ENCODE results near the gene PRDX5. TPM values are rescaled to one million over a fixed set of nuclear protein-coding genes. Genes with fewer than 3 reads are reported as not detected.

The PRDX5 gene
- total RNA-seq, 2 donors from 2014 or later, result 401 to 435 TPM

- H3K9me3 ChIP-seq, result no peaks in the 10 kb centered on the region
- H3K36me3 ChIP-seq, result peaks cover 26% of the 10 kb centered on the region
- H3K27ac ChIP-seq, result no peak overlapping the region
- no peaks in the 10 kb centered on the region for H3K27me3 ChIP-seq
- H3K4me1 ChIP-seq, result peaks cover 0 to 26% of the 10 kb centered on the region in 2 donors
- TF ChIP-seq CTCF (IDR thresholded peaks at IDR 0.05), result no peak
- H3K4me3 ChIP-seq, result no peak overlapping the region
- no peak for DNase-seq (ENCODE audit: low spot score)
Observed at GRCh38 chr11:64276653-64277431, 41.1 kb upstream of the PRDX5 start.

GRCh38 chr11:64278576-64279190, 39.2 kb upstream of the PRDX5 start:
- Histone ChIP-seq H3K4me1 (peaks cover 0 to 28% of the 10 kb centered on the region in 2 donors), H3K36me3 (peaks cover 28% of the 10 kb centered on the region)
- DNase-seq (ENCODE audit: low spot score), result no peak

GRCh38 chr11:64281957-64282770, 35.8 kb upstream of the PRDX5 start:
- Histone ChIP-seq H3K27me3 (no peaks in the 10 kb centered on the region), H3K36me3 (peaks cover 21% of the 10 kb centered on the region), H3K4me1 (peaks cover 0 to 48% of the 10 kb centered on the region in 2 donors), H3K27ac (peak overlapping the region; percentile 64 to 73), H3K9me3 (no peaks in the 10 kb centered on the region), H3K4me3 (no peak overlapping the region)
- TF ChIP-seq CTCF (IDR thresholded peaks at IDR 0.05), result no peak
- DNase-seq (ENCODE audit: low spot score), result no peak

More at GRCh38 chr11:64278576-64279190, 39.2 kb upstream of the PRDX5 start:
- Histone ChIP-seq H3K4me3 (no peak overlapping the region), H3K9me3 (no peaks in the 10 kb centered on the region), H3K27ac (no peak overlapping the region), H3K27me3 (no peaks in the 10 kb centered on the region)
- TF ChIP-seq CTCF (IDR thresholded peaks at IDR 0.05), result no peak

- Histone ChIP-seq H3K4me1 (peaks cover 0 to 48% of the 10 kb centered on the region in 2 donors), H3K4me3 (no peak overlapping the region), H3K27me3 (no peaks in the 10 kb centered on the region), H3K27ac (no peak overlapping the region), H3K9me3 (no peaks in the 10 kb centered on the region), H3K36me3 (peaks cover 12% of the 10 kb centered on the region)
- DNase-seq (ENCODE audit: low spot score), result no peak
- TF ChIP-seq CTCF (IDR thresholded peaks at IDR 0.05), result no peak
Observed at GRCh38 chr11:64283092-64283491, 34.8 kb upstream of the PRDX5 start.

GRCh38 chr11:64284048-64284961, 33.6 kb upstream of the PRDX5 start, which contains the start of gene BAD:
Gene BAD (minus strand): TSS chr11:64284665. CDS start chr11:64284368, 297 bp downstream.
- Histone ChIP-seq H3K4me3 (peak within 1 kb of the TSS; percentile 67 to 68), H3K27ac (peak within 1 kb of the TSS; percentile 90 to 96), H3K27me3 (no peaks in the 10 kb centered on the region), H3K9me3 (no peaks in the 10 kb centered on the region), H3K36me3 (peaks cover 6% of the 10 kb centered on the region), H3K4me1 (peaks cover 0 to 48% of the 10 kb centered on the region in 2 donors)
- TF ChIP-seq CTCF (IDR thresholded peaks at IDR 0.05), result no peak
- peak; percentile 97 for DNase-seq (ENCODE audit: low spot score)

Measured in right atrium auricular region (tissue), 2 donors.